ENCODE data around the gene MAGED4.
"Not testable (repeated sequence)": the region's sequence is repeated elsewhere in the genome, so short reads cannot be mapped to it uniquely, and the experiment has no call there.

DNA sequence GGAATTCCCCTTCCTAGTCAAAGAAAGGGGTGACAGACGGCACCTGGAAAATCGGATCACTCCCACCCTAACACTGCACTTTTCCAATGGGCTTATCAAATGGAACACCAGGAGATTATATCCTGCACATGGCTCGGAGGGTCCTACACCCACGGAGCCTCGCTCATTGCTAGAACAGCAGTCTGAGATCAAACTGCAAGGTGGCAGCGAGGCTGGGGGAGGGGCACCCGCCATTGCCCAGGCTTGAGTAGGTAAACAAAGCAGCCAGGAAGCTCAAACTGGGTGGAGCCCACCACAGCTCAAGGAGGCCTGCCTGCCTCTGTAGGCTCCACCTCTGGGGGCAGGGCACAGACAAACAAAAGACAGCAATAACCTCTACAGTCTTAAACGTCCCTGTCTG, 24.5 kb upstream of the MAGED4 start:
- TF ChIP-seq, protein P1, sequence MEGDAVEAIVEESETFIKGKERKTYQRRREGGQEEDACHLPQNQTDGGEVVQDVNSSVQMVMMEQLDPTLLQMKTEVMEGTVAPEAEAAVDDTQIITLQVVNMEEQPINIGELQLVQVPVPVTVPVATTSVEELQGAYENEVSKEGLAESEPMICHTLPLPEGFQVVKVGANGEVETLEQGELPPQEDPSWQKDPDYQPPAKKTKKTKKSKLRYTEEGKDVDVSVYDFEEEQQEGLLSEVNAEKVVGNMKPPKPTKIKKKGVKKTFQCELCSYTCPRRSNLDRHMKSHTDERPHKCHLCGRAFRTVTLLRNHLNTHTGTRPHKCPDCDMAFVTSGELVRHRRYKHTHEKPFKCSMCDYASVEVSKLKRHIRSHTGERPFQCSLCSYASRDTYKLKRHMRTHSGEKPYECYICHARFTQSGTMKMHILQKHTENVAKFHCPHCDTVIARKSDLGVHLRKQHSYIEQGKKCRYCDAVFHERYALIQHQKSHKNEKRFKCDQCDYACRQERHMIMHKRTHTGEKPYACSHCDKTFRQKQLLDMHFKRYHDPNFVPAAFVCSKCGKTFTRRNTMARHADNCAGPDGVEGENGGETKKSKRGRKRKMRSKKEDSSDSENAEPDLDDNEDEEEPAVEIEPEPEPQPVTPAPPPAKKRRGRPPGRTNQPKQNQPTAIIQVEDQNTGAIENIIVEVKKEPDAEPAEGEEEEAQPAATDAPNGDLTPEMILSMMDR (IDR thresholded peaks at IDR 0.05 in 8 of 11, conservative IDR thresholded peaks at IDR 0.05 in 3 of 11): not testable (repeated sequence)
- TF ChIP-seq POLR2AphosphoS5 (IDR thresholded peaks at IDR 0.05): not testable (repeated sequence)
